LHCN-M2 (cell line): ENCODE results near the gene AKR1E2. TPM values are rescaled to one million over a fixed set of nuclear protein-coding genes. Genes with fewer than 3 reads are reported as not detected.
"Not testable (repeated sequence)": the region's sequence is repeated elsewhere in the genome, so short reads cannot be mapped to it uniquely, and the experiment has no call there.

Experiments used
- DNase-seq: peaks from one replicate; pipeline ENCODE4 v3.0.0-alpha.2; 2012; ENCODE audit warnings: low read depth
- total RNA-seq: library from RNA; depleted of rRNA; stranded (reverse); fragments of >200 nt; gene quantifications from 2 replicates; pipeline ENCODE4 v1.2.3, GENCODE V29; 2014

Gene AKR1E2
- total RNA-seq, 1 experiment from 2014 or later: not detected

DNA sequence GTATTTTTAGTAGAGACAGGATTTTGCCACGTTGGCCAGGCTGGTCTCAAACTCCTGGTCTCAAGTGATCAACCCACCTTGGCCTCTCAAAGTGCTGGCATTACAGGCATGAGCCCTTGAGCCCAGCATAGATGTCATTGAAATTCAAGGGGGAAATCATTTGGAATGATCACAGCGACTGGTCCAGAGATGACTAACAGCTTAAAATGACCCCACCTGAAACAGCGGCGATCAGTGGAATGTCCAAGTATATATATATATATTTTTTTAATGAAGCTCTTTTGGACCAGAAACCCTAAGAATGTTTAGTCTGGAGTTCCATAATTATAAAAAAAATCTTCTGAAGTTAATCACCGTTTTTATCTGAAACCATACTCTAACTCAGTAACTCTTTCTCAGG lies 12.5 kb upstream of the AKR1E2 start:
- no peak for DNase-seq

DNA sequence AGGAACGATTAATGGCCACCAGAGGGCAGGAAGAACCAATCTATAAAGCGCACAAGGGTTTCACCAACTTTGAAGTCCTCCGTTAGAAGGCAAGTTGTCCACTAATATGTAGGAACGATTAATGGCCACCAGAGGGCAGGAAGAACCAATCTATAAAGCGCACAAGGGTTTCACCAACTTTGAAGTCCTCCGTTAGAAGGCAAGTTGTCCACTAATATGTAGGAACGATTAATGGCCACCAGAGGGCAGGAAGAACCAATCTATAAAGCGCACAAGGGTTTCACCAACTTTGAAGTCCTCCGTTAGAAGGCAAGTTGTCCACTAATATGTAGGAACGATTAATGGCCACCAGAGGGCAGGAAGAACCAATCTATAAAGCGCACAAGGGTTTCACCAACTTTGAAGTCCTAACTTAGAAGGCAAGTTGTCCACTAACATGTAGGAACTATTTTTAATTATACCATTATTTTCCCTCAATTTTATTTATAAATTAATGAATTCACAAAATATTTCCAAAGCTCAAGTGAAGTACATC lies 10.3 kb upstream of the AKR1E2 start:
- not testable (repeated sequence) for DNase-seq

DNA sequence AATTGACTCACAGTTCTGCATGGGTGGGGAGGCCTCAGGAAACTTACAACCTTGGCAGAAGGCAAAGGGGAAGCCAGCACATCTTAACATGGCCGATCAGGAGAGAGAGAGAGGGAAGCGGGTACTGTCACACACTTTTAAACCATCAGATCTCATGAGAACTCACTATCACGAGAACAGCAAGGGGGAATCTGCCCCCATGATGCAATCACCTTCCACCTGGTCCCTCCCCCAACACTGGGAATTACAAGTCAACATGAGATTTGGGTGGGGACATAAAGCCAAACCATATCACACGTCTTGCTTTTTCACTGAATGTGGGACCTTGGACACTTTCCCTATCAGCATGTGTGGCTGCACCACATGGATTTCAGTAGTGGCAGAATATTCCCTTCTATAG lies 9.0 kb upstream of the AKR1E2 start:
- DNase-seq: no peak

DNA sequence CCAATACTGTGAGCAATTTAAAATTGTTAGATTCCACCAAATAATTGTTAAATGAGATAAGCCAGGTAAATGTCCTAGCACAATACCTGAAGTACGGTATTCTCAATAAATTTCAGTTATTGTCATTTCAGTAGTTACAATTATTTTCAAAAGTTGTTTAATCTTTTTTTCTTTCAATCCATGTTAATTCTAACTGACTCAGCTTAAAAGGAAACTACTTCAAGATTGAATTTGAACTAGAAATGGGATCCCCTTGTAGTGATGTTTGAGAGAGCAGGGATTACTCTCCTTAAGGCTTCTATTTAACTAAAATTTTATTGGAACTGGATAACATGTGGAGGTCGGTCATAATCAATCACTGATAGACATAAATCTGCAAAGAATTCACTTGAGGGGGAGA lies 6.9 kb upstream of the AKR1E2 start:
- no peak for DNase-seq

DNA sequence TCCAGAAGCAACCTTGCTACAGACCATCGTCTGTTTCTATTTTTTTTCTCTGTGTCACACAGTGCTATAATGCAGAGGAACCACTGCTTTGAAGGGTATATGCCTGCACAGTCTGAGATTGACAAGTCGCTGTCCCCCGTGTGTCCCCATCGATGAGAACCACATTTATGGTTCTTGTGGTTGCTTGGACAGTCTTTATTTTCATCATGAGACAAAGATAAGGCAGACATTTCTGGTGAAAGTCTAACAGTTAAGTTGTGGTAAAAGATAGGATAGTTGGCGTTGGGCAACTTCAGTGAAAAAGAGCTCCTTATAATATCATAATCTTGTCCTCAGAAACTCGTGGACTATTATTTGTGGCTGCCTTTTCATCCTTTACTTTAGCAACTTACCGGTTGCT lies 6.3 kb upstream of the AKR1E2 start:
- DNase-seq: no peak

DNA sequence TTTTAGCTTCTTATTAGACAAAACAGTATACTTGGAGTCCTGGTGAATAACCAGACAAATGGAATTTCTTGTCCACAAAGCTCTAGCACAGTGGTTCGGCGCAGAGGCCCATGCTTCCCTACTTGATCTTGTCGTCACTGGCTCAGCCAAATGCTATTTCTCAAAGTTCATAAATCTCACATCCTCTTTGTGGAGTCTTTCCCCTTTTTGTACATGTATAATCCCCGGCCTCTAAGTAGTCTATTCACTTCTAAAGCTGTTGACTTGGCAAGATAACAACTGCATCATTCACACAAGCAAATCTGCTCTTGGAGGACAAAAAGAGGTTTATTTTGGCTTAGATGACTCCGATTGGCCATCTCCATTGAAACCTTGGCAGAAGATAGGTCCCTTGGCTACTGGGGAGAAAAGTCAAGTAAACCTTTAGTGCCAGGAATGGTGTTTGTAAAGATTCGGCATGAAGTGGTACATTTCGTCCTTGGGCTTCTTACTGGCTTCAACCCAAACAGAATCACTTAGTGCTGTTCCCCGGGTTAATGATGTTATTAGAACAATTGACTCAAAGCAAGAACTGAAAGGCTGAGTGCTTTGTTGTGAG lies 5.1 kb upstream of the AKR1E2 start:
- DNase-seq: no peak

DNA sequence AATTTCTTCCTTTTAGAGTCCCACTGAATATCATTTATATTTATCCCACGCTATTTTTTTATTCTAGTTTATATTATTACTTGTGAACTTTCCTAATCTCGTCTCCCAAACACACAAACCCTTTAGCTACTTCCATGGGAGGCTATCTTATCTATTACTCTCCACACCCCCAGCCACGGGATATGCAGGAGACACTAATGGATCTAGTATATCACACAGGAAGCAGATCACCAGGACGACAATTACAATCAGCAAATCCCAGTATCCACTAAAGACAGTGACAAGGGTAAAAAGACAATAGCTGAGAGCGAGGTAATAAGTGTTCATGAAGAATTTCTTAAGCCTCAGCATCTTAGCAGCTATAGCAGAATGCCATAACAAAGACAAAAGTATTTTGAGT lies 3.8 kb upstream of the AKR1E2 start:
- DNase-seq: no peak

DNA sequence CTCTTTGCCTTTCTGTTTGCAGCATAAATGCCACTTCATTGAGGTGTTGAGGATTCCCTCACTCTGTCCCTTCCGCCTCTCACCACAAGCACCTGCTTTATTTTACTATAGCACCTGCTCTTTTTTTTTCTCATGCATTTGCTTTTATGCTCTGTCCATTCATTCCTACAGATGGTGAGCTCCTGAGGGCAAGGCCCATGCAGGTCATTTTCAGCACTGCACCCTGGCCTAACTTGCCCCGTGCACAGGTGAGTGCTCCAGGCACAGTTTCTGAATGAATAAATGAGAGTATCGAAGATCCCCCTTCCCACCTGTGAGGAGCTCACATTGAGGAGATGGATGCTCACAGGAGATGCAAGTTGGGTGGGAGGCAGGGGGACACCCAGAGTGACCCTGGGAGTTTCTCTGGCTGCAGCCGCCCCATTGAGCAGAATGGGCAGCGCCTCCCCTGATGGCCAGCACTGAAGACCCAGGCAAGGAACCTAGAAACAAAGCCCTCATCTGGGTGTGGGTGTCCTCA lies 1.2 kb upstream of the AKR1E2 start:
- DNase-seq: no peak

DNA sequence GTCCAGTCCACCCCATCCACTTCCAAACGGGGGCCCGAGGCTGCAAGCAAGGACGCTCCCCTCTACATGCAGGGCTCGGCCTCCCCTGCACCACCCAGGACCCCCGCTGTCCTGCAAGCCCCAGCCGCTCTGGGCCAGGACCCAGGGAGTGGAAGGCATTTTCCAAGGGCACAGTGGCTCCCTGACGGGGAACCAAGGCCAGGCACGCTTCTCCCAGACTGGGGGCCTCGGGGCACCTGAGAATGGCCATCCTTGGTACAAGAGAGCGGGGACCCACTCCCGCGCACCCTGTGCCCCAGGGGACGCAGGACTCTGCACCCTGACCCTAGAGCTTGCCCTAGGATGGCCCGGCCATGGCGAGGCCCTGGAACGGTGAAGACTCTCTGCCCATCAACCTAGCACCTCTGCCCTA lies 545 bp upstream of the AKR1E2 start:
- DNase-seq: no peak

DNA sequence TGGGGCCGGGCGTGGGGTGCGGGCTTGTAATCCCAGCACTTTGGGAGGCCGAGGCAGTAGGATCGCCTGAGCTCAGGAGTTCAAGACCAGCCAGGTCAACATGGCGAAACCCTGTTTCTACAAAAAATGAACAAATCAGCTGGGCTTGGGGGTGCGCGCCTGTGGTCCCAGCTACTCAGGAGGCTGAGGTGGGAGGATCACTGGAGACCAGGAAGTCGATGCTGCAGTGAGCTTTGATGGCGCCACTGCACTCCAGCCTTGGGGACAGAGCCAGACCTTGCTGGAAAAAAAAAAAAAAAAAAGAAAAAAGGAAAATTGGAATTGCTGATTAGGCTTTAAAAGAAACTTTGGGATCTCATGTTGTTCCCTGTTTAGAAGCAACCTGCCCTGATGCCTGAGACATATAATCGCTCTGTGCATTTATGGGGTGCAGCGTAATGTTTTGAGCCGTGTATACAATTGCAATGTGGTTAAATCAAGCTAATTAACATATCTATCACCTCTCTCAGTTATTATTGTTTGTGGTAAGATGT lies 851 bp downstream of the AKR1E2 start:
- no peak for DNase-seq

DNA sequence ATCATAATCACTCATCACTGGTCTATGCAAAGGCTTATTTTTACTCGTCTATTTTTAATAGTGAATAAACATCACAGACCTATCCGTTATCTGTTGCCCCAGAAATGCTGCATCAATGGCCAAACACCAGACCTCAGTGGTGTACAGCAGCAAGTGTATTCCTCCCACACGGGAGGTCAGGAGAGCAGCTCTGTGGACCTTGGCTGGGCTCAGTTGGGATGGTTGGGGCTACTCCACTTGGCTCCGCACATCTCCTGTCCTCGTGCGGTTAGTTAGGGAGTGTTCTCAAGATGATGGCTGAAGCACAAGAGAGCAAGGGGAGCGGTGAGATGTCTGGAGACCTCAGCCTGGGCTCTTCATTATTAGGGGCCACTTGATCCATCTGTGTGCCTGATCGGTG lies 2.0 kb downstream of the AKR1E2 start:
- DNase-seq: no peak

DNA sequence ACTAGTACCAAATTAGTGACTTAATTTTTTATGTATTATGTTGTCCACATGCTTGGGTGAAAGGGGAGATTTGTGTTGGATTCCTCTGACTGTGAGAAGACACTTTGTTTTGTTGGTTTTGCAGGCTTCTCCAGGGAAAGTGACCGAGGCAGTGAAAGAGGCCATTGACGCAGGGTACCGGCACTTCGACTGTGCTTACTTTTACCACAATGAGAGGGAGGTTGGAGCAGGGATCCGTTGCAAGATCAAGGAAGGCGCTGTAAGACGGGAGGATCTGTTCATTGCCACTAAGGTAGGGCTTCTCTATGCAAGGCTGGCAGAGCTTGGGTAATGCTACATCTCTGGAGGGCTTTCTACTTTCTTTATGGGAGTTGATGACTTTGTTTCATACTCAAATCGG lies 4.5 kb downstream of the AKR1E2 start:
- no peak for DNase-seq

DNA sequence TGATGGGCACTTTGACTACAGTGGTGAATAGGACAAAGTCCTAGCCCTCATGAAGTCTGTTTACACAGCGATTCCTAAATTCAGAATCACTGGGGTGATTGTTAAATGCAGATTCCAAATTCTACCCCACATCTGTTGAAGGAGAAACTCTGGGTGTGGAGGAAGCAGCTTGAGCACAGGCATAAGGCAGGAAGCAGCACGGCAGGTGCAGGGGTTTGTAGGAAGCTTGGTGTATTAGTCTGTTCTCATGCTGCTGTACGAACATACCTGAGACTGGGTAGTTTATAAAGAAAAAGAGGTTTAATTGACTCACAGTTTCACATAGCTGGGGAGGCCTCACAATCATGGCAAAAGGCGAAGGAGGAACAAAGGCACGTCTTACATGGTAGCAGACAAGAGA lies 5.1 kb downstream of the AKR1E2 start:
- no peak for DNase-seq

DNA sequence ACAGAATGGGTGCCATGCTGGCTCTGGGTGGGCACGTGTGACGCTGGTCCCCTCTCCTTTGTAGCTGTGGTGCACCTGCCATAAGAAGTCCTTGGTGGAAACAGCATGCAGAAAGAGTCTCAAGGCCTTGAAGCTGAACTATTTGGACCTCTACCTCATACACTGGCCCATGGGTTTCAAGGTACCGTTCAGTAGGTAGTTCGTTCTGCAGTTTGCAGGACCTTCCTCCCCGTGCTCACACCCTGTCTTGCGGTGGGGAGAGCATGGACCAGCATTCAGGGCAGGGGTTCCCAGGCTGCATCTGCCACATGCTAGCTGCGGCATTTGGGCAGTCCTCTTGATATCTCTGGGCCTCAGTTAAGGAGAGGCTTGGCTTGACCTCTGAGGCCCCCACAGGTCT lies 7.3 kb downstream of the AKR1E2 start:
- no peak for DNase-seq

DNA sequence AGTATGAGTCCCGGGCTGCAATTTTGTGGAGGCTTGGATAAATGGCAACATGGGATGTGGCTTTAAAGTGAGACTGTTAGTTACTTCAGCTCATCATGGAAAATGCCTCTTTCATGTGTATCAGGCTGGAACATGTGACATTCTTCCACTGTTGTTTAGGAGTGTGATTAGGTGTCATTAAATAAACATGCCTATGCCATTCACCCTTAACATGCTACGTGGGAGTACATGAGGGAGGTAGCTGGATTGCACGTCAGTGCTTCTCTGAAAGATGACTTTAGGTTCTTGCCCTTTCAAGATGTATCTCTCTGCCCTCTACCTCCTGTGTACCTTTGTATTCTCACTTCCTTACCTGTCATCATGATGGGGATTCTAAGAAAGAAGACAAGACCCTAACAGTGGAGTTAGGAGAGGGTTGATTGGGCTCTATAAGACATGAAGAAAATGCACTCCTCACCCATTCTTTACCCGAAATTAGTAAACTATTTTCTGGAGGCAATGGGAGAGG lies 8.9 kb downstream of the AKR1E2 start:
- DNase-seq: no peak

DNA sequence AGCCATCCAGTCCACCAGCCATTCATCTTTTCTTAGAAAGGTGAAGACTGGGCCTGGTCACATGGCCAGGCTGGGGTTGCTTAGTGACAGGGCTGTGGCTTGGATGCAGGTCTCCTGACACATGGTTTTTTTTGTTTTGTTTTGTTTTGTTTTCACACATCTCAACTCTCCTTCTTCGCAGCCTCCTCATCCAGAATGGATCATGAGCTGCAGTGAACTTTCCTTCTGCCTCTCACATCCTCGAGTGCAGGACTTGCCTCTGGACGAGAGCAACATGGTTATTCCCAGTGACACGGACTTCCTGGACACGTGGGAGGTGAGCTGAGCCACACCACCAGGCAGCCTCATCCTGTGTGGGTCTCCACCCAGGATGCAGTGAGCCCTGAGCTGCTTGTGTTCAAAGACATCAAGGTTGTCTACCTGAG lies 9.5 kb downstream of the AKR1E2 start:
- DNase-seq: no peak

DNA sequence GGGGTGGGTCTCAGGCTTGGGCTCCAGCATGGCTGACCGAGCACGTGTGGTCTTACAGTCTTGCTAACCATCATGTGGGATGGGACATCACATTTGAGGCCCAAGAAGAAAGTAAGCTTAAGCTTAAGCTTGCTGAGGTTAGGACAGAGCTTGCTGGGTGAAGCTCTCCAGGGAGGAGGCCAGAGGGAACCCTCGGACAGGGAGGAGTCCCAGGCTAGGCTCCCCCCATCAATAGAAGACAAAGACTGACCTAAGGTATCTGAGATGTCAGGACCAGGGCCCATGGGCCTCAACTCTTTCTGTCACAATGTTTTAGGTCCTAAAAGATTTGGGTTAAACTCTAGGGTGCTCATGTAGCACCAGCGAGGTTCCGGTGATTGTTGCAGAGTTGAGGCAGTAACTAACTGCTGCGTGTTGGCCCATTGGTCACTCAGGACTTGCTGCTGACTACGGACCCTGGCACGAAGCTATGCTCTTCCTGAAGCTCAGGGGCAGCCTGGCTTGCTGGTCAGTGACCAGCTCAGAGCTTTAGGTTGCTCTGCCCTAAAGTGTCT lies 10.5 kb downstream of the AKR1E2 start:
- DNase-seq: no peak

DNA sequence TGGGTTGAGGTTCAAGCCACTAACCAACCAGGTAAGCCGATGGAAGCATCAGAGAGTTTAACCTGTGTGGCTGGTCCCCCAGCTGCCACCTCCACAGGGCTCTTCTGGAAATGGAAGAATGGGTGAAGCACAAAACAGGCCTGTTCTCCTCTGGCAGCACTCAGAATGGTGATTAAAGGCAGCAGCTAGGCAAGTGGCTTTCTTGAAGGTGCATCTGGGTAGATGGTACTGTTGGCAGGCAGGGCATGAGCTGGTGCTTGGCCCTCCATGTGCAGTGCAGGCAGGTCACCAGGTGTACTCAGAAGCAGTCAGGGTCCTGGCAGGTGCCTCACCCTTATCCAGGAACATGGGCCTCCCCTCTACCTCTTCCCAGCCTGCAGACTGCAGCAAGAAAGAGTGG lies 11.5 kb downstream of the AKR1E2 start:
- no peak for DNase-seq

DNA sequence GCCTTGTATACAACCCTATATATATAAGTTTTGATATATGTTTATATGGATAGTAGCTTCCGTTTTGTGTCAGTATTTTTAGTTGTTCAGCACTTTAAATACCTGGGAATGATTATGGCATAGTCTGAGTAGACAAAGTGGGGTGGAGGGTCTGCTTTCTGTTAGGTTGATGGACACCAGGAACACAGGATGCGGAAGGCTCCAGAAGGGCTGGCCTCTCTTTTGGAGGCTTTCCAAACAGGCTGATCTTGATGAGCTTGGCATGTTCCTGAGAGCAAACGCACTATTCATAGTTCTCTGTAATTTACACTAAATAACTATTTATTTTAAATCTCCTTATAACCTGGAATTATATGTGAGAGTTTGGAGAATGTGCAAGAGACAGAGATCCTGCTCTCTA lies 12.7 kb downstream of the AKR1E2 start:
- no peak for DNase-seq

DNA sequence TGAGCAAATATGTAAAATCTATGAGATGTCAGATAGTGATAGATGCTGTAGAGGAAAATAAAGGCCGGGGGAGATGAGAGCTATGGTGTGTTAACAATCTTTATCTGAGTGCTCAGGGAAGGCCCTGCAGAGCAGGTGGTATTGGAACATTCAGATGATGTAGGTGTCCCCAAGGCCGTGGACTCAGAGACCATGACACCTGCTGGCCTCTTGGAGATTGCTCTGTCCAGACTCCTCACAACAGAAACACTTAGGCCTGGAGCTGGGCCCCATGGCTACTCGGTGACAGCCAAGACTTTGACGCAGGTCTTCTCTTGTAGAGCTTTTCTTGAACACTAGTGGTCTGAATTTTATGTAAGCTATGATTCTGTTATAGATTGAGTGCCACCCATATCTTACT lies 13.3 kb downstream of the AKR1E2 start:
- DNase-seq: no peak

DNA sequence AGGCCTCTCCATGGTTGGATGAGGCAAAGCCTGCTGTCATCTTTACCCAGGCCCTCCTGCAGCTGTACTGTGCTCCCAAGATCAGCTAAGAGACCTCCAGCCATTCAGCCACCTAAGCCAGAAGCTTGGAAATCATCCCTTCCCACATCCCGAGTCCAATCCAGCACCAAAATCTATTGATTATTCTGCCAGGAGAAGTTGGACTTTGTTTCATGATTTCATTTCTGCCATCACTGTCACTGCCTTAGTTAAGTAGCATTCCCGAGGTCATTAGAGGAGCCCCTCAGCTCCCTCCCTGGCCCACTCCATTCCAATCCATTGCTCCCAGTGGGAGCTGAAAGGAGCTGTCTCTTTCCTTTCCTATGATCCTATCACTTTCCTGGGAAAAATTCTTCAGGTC lies 14.1 kb downstream of the AKR1E2 start:
- DNase-seq: no peak

DNA sequence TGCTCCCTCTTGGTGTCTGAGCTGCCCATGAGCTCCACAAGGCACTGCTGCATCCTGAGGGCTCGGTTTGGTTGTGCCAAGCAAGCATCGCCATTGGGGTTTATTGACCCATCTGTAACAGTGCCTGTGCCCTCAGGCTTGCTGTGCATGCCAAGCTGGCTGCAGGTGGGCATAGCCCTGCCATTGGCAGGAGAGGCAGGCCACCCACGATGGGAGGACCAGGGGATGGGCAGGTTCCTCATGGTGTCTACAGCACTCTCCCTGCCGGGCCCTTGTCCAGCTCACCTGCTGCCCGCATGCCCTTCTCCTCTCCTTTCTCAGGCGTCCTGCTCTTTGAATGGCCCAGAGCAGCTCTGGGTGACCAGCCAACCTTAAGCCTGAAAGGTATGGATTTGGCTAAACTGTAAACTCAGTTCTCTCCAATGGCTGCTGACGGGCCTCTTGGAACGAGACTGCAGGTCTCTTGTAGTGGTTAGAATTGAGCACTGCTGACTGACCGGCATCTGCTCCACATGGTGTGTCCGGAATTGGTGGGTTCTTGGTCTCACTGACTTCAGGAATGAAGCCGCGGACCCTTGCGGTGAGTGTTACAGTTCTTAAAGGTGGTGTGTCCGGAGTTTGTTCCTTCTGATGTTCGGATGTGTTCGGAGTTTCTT lies 17.6 kb downstream of the AKR1E2 start:
- DNase-seq: no peak

DNA sequence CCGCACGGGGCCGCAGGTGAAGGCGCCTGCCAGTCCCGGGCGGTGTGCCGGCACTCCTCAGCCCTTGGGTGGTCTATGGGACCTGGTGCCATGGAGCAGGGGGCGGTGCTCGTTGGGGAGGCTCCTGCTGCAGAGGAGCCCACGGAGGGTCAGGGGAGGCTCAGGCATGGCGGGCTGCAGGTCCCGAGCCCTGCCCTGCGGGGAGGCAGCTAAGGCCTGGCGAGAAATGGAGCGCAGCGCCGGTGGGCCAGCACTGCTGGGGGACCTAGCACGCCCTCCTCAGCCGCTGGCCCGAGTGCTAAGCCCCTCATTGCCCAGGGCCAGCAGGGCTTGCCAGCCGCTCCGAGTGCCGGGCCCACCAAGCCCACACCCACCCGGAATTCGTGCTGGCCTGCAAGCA lies 18.9 kb downstream of the AKR1E2 start:
- no peak for DNase-seq
